NCI-H1436 (cell line): ENCODE measurements around the gene OR10H1.
"Not testable (repeated sequence)": the region's sequence is repeated elsewhere in the genome, so short reads cannot be mapped to it uniquely, and the experiment has no call there.

Experiments used
- DNase-seq: peaks from one replicate; lab custom pipeline; 2025; lab: John Stamatoyannopoulos, UW

OR10H1 gene

GRCh38 chr19:15774159-15774558, 41.3 kb downstream of the OR10H1 start:
- DNase-seq = not testable (repeated sequence)

- no peak for DNase-seq
Measured at GRCh38 chr19:15769586-15769985, 45.9 kb downstream of the OR10H1 start.

- no peak for DNase-seq
Measured at GRCh38 chr19:15759962-15760565, 55.4 kb downstream of the OR10H1 start.

- DNase-seq = no peak
Measured at GRCh38 chr19:15758379-15758778, 57.1 kb downstream of the OR10H1 start.
